ENCODE measurements around the gene MAP3K15. TPM values are rescaled to one million over a fixed set of nuclear protein-coding genes. Genes with fewer than 3 reads are reported as not detected.

Gene MAP3K15
- total RNA-seq, 6 experiments from 2014 or later, result 0.09 to 0.29 (median 0.23) TPM

- Mint-ChIP-seq H3K36me3 (ENCODE audit: low read depth) (no peaks in the 10 kb centered on the region), H3K27ac (no peak overlapping the region), H3K4me1 (ENCODE audit: low read depth) (no peaks in the 10 kb centered on the region), H3K4me3 (no peak overlapping the region), H3K9me3 (no peaks in the 10 kb centered on the region), H3K27me3 (ENCODE audit: insufficient read depth) (no peaks in the 10 kb centered on the region)
- TF ChIP-seq CTCF (IDR thresholded peaks at IDR 0.05), result no peak
- no peak for DNase-seq
These were observed 24.8 kb upstream of the MAP3K15 start for GRCh38 chrX:19540076-19540475.

GRCh38 chrX:19539665-19540064, 24.4 kb upstream of the MAP3K15 start:
- Mint-ChIP-seq H3K4me3 (no peak overlapping the region), H3K4me1 (ENCODE audit: low read depth) (no peaks in the 10 kb centered on the region), H3K36me3 (ENCODE audit: low read depth) (no peaks in the 10 kb centered on the region), H3K27ac (no peak overlapping the region), H3K9me3 (no peaks in the 10 kb centered on the region), H3K27me3 (ENCODE audit: insufficient read depth) (no peaks in the 10 kb centered on the region)
- no peak for TF ChIP-seq CTCF (IDR thresholded peaks at IDR 0.05)
- DNase-seq, result no peak

- peak; percentile 70 for TF ChIP-seq CTCF (IDR thresholded peaks at IDR 0.05)
- no peaks in the 10 kb centered on the region for H3K4me1 Mint-ChIP-seq (ENCODE audit: low read depth)
- H3K27ac Mint-ChIP-seq, result no peak overlapping the region
- no peaks in the 10 kb centered on the region for H3K27me3 Mint-ChIP-seq (ENCODE audit: insufficient read depth)
- H3K9me3 Mint-ChIP-seq, result no peaks in the 10 kb centered on the region
- no peak overlapping the region for H3K4me3 Mint-ChIP-seq
- no peaks in the 10 kb centered on the region for H3K36me3 Mint-ChIP-seq (ENCODE audit: low read depth)
- DNase-seq, result peak; percentile 11
These were observed 20.2 kb upstream of the MAP3K15 start for GRCh38 chrX:19535476-19535875.

- TF ChIP-seq CTCF (IDR thresholded peaks at IDR 0.05), result no peak
- H3K27ac Mint-ChIP-seq, result no peak overlapping the region
- H3K27me3 Mint-ChIP-seq (ENCODE audit: insufficient read depth), result no peaks in the 10 kb centered on the region
- H3K9me3 Mint-ChIP-seq, result no peaks in the 10 kb centered on the region
- H3K36me3 Mint-ChIP-seq (ENCODE audit: low read depth), result no peaks in the 10 kb centered on the region
- H3K4me1 Mint-ChIP-seq (ENCODE audit: low read depth), result no peaks in the 10 kb centered on the region
- no peak for DNase-seq
- no peak overlapping the region for H3K4me3 Mint-ChIP-seq
These were observed 17.4 kb upstream of the MAP3K15 start for GRCh38 chrX:19532709-19533108.

GRCh38 chrX:19517965-19518364, 2.7 kb upstream of the MAP3K15 start:
- Mint-ChIP-seq H3K9me3 (no peaks in the 10 kb centered on the region), H3K27me3 (ENCODE audit: insufficient read depth) (peaks cover 8% of the 10 kb centered on the region)
- no peak for TF ChIP-seq CTCF (IDR thresholded peaks at IDR 0.05)

GRCh38 chrX:19515615-19516105, 352 bp upstream of the MAP3K15 start:
- no peaks in the 10 kb centered on the region for H3K9me3 Mint-ChIP-seq
- no peaks in the 10 kb centered on the region for H3K36me3 Mint-ChIP-seq (ENCODE audit: low read depth)
- H3K27me3 Mint-ChIP-seq (ENCODE audit: insufficient read depth), result peaks cover 9% of the 10 kb centered on the region
- H3K4me1 Mint-ChIP-seq (ENCODE audit: low read depth), result no peaks in the 10 kb centered on the region
- DNase-seq, result no peak
- no peak overlapping the region for H3K4me3 Mint-ChIP-seq
- TF ChIP-seq CTCF (IDR thresholded peaks at IDR 0.05), result no peak; the same call in 1 of the 2 replicates
- H3K27ac Mint-ChIP-seq, result no peak overlapping the region

More at GRCh38 chrX:19517965-19518364, 2.7 kb upstream of the MAP3K15 start:
- Mint-ChIP-seq H3K36me3 (ENCODE audit: low read depth) (no peaks in the 10 kb centered on the region), H3K4me1 (ENCODE audit: low read depth) (no peaks in the 10 kb centered on the region), H3K4me3 (no peak overlapping the region), H3K27ac (no peak overlapping the region)
- DNase-seq, result no peak
